HEK293 (cell line): Measurements from ENCODE around the gene PAX4.
A peak's percentile ranks its signal among the peaks of the same experiment; 100 is the strongest.

ENCODE experiments used
- CTCF ChIA-PET: fragments of 350-600 bp; formaldehyde crosslinking; extraction: SDS; loops from one replicate; lab custom pipeline; 2021; ENCODE audit warnings: antibody characterized with exemption; lab: Yijun Ruan, JAX
- POLR2A ChIA-PET: fragments of 300-600 bp; formaldehyde crosslinking; extraction: SDS; loops from one replicate; lab custom pipeline; 2020; ENCODE audit warnings: antibody characterized with exemption, inconsistent platforms; lab: Yijun Ruan, JAX
- H3K27ac ChIP-seq: fragments of 200-500 bp; sonication (Bioruptor generic); 2 replicates; pipeline ENCODE4 v1.5.1; 2014; ENCODE audit warnings: low read depth, low read length, control low read depth, inconsistent platforms; ENCODE audit errors: extremely low read depth
- H3K36me3 ChIP-seq, 2 experiments: fragments of 200-500 bp in 1 of 2; sonication (Bioruptor generic) in 1 of 2; 1 replicate in 1 of 2; 2 replicates in 1 of 2; pipeline ENCODE4 v1.5.1; 2014 to 2017; ENCODE audit warnings: inconsistent platforms in 2 of 2, low read length in 2 of 2; ENCODE audit not compliant: control insufficient read depth in 2 of 2, insufficient read depth in 1 of 2
- H3K4me1 ChIP-seq: fragments of 200-500 bp; sonication (Bioruptor generic); 2 replicates; pipeline ENCODE4 v1.5.1; 2014; ENCODE audit warnings: mild to moderate bottlenecking, low read length, inconsistent platforms; ENCODE audit not compliant: control insufficient read depth, insufficient read depth
- H3K4me3 ChIP-seq: 2 replicates; pipeline ENCODE4 v1.5.1; 2011; ENCODE audit warnings: low read depth, mild to moderate bottlenecking, control low read depth, low read length, moderate library complexity
- H3K9me3 ChIP-seq: fragments of 200-500 bp; sonication (Bioruptor generic); 2 replicates; pipeline ENCODE4 v1.5.1; 2014; ENCODE audit warnings: low read depth, low read length, inconsistent platforms; ENCODE audit not compliant: control insufficient read depth, insufficient read depth
- GLI4 ChIP-seq: fragments of 450-650 bp; formaldehyde crosslinking; IDR thresholded peaks from 2 replicates; pipeline ENCODE4 v1.5.1; 2016; ENCODE audit warnings: missing biosample characterization, missing genetic modification characterization
- INSM2 ChIP-seq: fragments of 450-650 bp; formaldehyde crosslinking; IDR thresholded peaks from 2 replicates; pipeline ENCODE4 v1.5.1; 2016; ENCODE audit warnings: missing biosample characterization, missing genetic modification characterization
- PBX3 ChIP-seq: sonication (generic); formaldehyde crosslinking; IDR thresholded peaks from 2 replicates; pipeline ENCODE4 v1.8.1; 2022; ENCODE audit warnings: mild to moderate bottlenecking, moderate library complexity, missing genetic modification reagents
- REST ChIP-seq: fragments of 450-650 bp; formaldehyde crosslinking; IDR thresholded peaks from 2 replicates; pipeline ENCODE4 v1.5.1; 2016; ENCODE audit warnings: missing biosample characterization, missing genetic modification characterization
- SP3 ChIP-seq: fragments of 450-650 bp; formaldehyde crosslinking; IDR thresholded peaks from 2 replicates; pipeline ENCODE4 v1.5.1; 2016; ENCODE audit warnings: missing biosample characterization, missing genetic modification characterization
- TCF7L2 ChIP-seq: IDR thresholded peaks from 2 replicates; pipeline ENCODE4 v1.6.1; 2011; ENCODE audit warnings: low read depth, mild to moderate bottlenecking, inconsistent platforms, low read length, moderate library complexity, borderline replicate concordance
- WT1 ChIP-seq: fragments of 450-650 bp; formaldehyde crosslinking; IDR thresholded peaks from 2 replicates; pipeline ENCODE4 v1.5.1; 2016; ENCODE audit warnings: missing biosample characterization, missing genetic modification characterization
- YY1 ChIP-seq: fragments of 450-650 bp; formaldehyde crosslinking; IDR thresholded peaks from 2 replicates; pipeline ENCODE4 v1.5.1; 2018; ENCODE audit warnings: missing biosample characterization, missing genetic modification characterization
- ZBTB48 ChIP-seq: fragments of 450-650 bp; formaldehyde crosslinking; IDR thresholded peaks from 2 replicates; pipeline ENCODE4 v1.5.1; 2016; ENCODE audit warnings: missing biosample characterization, missing genetic modification characterization
- ZBTB7A ChIP-seq: fragments of 450-650 bp; formaldehyde crosslinking; IDR thresholded peaks from 2 replicates; pipeline ENCODE4 v1.5.1; 2016; ENCODE audit warnings: low read depth, missing biosample characterization, missing genetic modification characterization
- ZFHX2 ChIP-seq: fragments of 450-650 bp; formaldehyde crosslinking; conservative IDR thresholded peaks from 2 replicates; pipeline ENCODE4 v1.5.1; 2016; ENCODE audit warnings: missing biosample characterization, missing genetic modification characterization
- ZFP37 ChIP-seq: fragments of 450-650 bp; formaldehyde crosslinking; IDR thresholded peaks from 2 replicates; pipeline ENCODE4 v1.5.1; 2016; ENCODE audit warnings: missing biosample characterization, missing genetic modification characterization
- ZNF121 ChIP-seq: fragments of 450-650 bp; formaldehyde crosslinking; IDR thresholded peaks from 2 replicates; pipeline ENCODE4 v1.5.1; 2016; ENCODE audit warnings: missing biosample characterization, missing genetic modification characterization
- ZNF146 ChIP-seq: fragments of 450-650 bp; formaldehyde crosslinking; IDR thresholded peaks from 2 replicates; pipeline ENCODE4 v1.5.1; 2016; ENCODE audit warnings: missing biosample characterization, missing genetic modification characterization
- ZNF302 ChIP-seq: fragments of 450-650 bp; formaldehyde crosslinking; IDR thresholded peaks from 2 replicates; pipeline ENCODE4 v1.5.1; 2016; ENCODE audit warnings: missing biosample characterization, missing genetic modification characterization, low read depth
- ZNF362 ChIP-seq: fragments of 450-650 bp; formaldehyde crosslinking; IDR thresholded peaks from 2 replicates; pipeline ENCODE4 v1.5.1; 2016; ENCODE audit warnings: missing biosample characterization, missing genetic modification characterization
- ZNF391 ChIP-seq: fragments of 450-650 bp; formaldehyde crosslinking; IDR thresholded peaks from 2 replicates; pipeline ENCODE4 v1.5.1; 2016; ENCODE audit warnings: low read depth, missing biosample characterization, missing genetic modification characterization, borderline replicate concordance
- ZNF426 ChIP-seq: fragments of 450-650 bp; formaldehyde crosslinking; IDR thresholded peaks from 2 replicates; pipeline ENCODE4 v1.5.1; 2017; ENCODE audit warnings: missing biosample characterization, missing genetic modification characterization, mild to moderate bottlenecking, inconsistent platforms, moderate library complexity
- ZNF488 ChIP-seq: fragments of 450-650 bp; formaldehyde crosslinking; IDR thresholded peaks from 2 replicates; pipeline ENCODE4 v1.5.1; 2016; ENCODE audit warnings: missing biosample characterization, missing genetic modification characterization
- ZNF501 ChIP-seq: fragments of 450-650 bp; formaldehyde crosslinking; IDR thresholded peaks from 2 replicates; pipeline ENCODE4 v1.5.1; 2016; ENCODE audit warnings: missing biosample characterization, missing genetic modification characterization
- ZNF610 ChIP-seq: fragments of 450-650 bp; formaldehyde crosslinking; IDR thresholded peaks from 2 replicates; pipeline ENCODE4 v1.5.1; 2016; ENCODE audit warnings: missing biosample characterization, missing genetic modification characterization, borderline replicate concordance
- ZNF624 ChIP-seq: fragments of 450-650 bp; formaldehyde crosslinking; IDR thresholded peaks from 2 replicates; pipeline ENCODE4 v1.5.1; 2017; ENCODE audit warnings: missing biosample characterization, missing genetic modification characterization
- ZNF639 ChIP-seq: fragments of 450-650 bp; formaldehyde crosslinking; IDR thresholded peaks from 2 replicates; pipeline ENCODE4 v1.5.1; 2016; ENCODE audit warnings: missing biosample characterization, missing genetic modification characterization

Gene PAX4

GRCh38 chr7:127653396-127653795 lies 35.5 kb upstream of the PAX4 start:
- Histone ChIP-seq H3K36me3 (peaks cover 4 to 25% of the 10 kb centered on the region in 2 experiments; a peak in 2 of 3 replicates), H3K4me3 (no peak overlapping the region; the same call in 1 of the 2 replicates), H3K9me3 (no peaks in the 10 kb centered on the region), H3K4me1 (peaks cover 3% of the 10 kb centered on the region; the same call in 1 of the 2 replicates), H3K27ac (no peak overlapping the region)
- ChIA-PET POLR2A (no interaction called here), CTCF (interaction anchor here (0.7 kb wide), 1 partner anchor 1915 kb away, joined by 3 read pairs; no protein-coding TSS in a partner anchor)
- no peak for TF ChIP-seq ZNF302 (tag by site-specific recombination)
- peak; percentile 89 for TF ChIP-seq ZNF121
- TF ChIP-seq ZNF624 (tag by site-specific recombination): no peak
- TF ChIP-seq ZNF362 (tag by site-specific recombination): no peak

- peaks cover 3% of the 10 kb centered on the region; the same call in 1 of the 2 replicates for H3K4me1 ChIP-seq
- H3K9me3 ChIP-seq: no peaks in the 10 kb centered on the region
- POLR2A ChIA-PET: no interaction called here
- H3K36me3 ChIP-seq: peaks cover 4 to 21% of the 10 kb centered on the region in 2 experiments; a peak in 2 of 3 replicates
- CTCF ChIA-PET: no interaction called here
- peak overlapping the region; percentile 48; the same call in 1 of the 2 replicates for H3K27ac ChIP-seq
- H3K4me3 ChIP-seq: peak overlapping the region; percentile 94
- TF ChIP-seq YY1 (tag by site-specific recombination) (no peak), PBX3 (CRISPR knock-in tag) (no peak), ZNF639 (no peak), ZNF426 (no peak), SP3 (tag by site-specific recombination) (no peak), WT1 (tag by site-specific recombination) (0 out of 2 replicates have a peak, but pooled peaks have one; percentile 4), ZNF146 (0 out of 2 replicates have a peak, but pooled peaks have one; percentile 7), INSM2 (tag by site-specific recombination) (0 out of 2 replicates have a peak, but pooled peaks have one; percentile 18), ZNF501 (peak; percentile 84), ZBTB48 (tag by site-specific recombination) (peak; percentile 49; the same call in 1 of the 2 replicates), REST (0 out of 2 replicates have a peak, but pooled peaks have one; percentile 50), ZBTB7A (tag by site-specific recombination) (peak; percentile 48; the same call in 1 of the 2 replicates), TCF7L2 (no peak), ZFHX2 (tag by site-specific recombination) (no peak), ZNF488 (tag by site-specific recombination) (no peak), ZNF391 (tag by site-specific recombination) (peak; percentile 71; the same call in 1 of the 2 replicates), GLI4 (peak; percentile 86; the same call in 1 of the 2 replicates), ZFP37 (tag by site-specific recombination) (peak; percentile 83), ZNF610 (peak; percentile 92)
Observed at GRCh38 chr7:127652333-127653248, 34.6 kb upstream of the PAX4 start.
